Measurements from ENCODE around the gene ZNF665. TPM values are rescaled to one million over a fixed set of nuclear protein-coding genes. Genes with fewer than 3 reads are reported as not detected.

Gene ZNF665
- total RNA-seq (2014; rRNA removed; shearing (Covaris generic)) (3.3 and 12.2 TPM in 2 replicates), total RNA-seq (2022) (9.8 and 12.2 TPM in 2 replicates), Bru-seq, nascent RNA (percentile 55 among the genes with signal in this experiment), BruChase-seq, experiment 1, labeled RNA remaining after a 6-hour chase (percentile 50 among the genes with signal in this experiment), BruChase-seq, experiment 2, labeled RNA remaining after a 2-hour chase (percentile 51 among the genes with signal in this experiment)
- long read RNA-seq, full-length matches to known transcripts: 1 of 4 reads
- long read RNA-seq, partial matches to known transcripts: 0 of 4 reads
- long read RNA-seq, other reads (novel, unspliced or antisense): 3 of 4 reads

DNA sequence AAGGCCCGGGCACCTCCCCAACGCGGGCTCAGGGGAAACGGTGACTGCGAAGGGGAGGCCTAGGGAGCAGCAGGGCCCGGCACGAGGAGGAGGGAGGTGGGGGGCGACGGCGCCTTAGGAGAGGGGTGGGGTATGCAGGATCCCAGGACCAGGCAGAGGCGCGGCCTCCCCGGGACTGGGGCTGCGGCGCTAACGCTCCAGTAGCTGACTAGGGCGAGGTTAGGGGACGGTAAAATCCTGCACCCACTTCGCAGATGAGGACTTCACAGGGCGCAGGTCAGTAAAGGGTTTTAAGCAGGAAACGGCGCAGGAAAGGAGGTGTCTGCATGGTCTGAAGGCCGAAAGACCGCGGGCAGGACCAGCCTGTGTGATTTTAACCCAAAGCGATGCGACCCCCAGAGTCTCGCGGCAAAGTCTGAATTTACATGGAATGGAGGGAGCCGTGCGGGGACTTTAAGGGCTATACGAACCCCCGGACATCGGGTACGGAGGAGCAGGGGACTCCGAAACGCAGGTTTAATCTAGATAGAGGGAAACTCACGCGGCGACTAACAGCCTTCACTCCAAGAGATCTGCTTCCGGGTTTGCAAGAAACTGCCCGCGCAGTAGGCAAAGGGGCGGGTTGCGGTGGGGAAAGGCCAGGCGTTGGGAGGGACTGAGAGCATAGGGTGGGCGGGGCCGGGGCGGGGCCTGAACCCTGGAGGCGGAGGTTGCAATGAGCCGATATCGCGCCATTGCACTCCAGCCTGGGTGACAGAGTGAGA is at the start of gene ZNF665:
ZNF665 (minus strand) TSS at position 588 of the 764 bp plus-strand sequence. CDS start 10,460 bp downstream, outside the sequence.
- peak within 1 kb of the TSS; percentile 47 for H3K27ac ChIP-seq (ENCODE audit: low read depth, low read length, poor library complexity, severe bottlenecking)

DNA sequence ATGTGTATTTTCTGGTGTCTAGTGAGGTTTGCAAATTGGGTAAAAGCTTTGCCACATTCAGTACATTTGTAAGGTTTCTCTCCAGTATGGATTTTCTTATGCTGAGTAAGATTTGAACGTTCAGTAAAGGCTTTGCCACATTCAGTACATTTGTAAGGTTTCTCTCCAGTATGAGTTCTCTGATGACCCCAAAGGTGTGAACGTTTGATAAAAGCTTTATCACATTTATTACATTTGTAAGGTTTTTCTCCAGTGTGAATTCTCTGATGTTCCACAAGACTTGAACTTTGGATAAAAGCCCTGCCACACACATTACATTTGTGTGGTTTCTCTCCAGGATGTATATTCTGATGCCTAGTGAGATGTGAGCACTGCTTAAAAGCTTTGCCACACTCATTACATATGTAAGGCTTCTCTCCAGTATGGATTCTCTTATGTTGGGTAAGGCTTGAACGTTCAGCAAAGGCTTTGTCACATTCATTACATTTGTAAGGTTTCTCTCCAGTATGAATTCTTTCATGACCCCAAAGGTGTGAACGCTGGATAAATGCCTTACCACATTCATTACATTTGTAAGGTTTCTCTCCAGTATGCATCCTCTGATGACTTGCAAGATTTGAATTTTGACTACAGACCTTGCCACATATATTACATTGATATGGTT is 44.1 kb upstream of the ZNF665 start:
- no peak for DNase-seq (ENCODE audit: low spot score)
- Histone ChIP-seq H3K4me2 (ENCODE audit: low read length) (no peak overlapping the region), H3K9me2 (ENCODE audit: insufficient read depth, low read length) (no peaks in the 10 kb centered on the region), H3K79me2 (ENCODE audit: insufficient read depth, low read depth, low read length) (no peaks in the 10 kb centered on the region), H2AFZ (ENCODE audit: low read length) (no peak overlapping the region), H4K20me1 (ENCODE audit: insufficient read depth, low read length) (no peaks in the 10 kb centered on the region), H3K36me3 (ENCODE audit: insufficient read depth, low read length) (no peaks in the 10 kb centered on the region), H3K4me1 (ENCODE audit: insufficient read depth, low read length, poor library complexity, severe bottlenecking) (no peaks in the 10 kb centered on the region), H3K27ac (ENCODE audit: low read depth, low read length, poor library complexity, severe bottlenecking) (no peak overlapping the region), H3K9me3 (ENCODE audit: low read length) (peaks cover 44% of the 10 kb centered on the region), H3K4me3 (ENCODE audit: low read depth, low read length, poor library complexity, severe bottlenecking) (no peak overlapping the region)
- CTCF ChIA-PET (ENCODE audit: unreplicated experiment): no interaction called here
- intact Hi-C loops (cut with micrococcal nuclease; ENCODE audit: unreplicated experiment): no loop called here
- TF ChIP-seq, protein P1, sequence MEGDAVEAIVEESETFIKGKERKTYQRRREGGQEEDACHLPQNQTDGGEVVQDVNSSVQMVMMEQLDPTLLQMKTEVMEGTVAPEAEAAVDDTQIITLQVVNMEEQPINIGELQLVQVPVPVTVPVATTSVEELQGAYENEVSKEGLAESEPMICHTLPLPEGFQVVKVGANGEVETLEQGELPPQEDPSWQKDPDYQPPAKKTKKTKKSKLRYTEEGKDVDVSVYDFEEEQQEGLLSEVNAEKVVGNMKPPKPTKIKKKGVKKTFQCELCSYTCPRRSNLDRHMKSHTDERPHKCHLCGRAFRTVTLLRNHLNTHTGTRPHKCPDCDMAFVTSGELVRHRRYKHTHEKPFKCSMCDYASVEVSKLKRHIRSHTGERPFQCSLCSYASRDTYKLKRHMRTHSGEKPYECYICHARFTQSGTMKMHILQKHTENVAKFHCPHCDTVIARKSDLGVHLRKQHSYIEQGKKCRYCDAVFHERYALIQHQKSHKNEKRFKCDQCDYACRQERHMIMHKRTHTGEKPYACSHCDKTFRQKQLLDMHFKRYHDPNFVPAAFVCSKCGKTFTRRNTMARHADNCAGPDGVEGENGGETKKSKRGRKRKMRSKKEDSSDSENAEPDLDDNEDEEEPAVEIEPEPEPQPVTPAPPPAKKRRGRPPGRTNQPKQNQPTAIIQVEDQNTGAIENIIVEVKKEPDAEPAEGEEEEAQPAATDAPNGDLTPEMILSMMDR (conservative IDR thresholded peaks at IDR 0.05; ENCODE audit: low read length): no peak
- no peak for TF ChIP-seq EZH2phosphoT487 (IDR thresholded peaks at IDR 0.05; ENCODE audit: borderline replicate concordance, low read depth, low read length)
- POLR2A ChIA-PET: no interaction called here
- no TSS peak for BruUV-seq (replicated peaks)

More for the DNA sequence above, at the start of gene ZNF665:
- TF ChIP-seq EZH2phosphoT487 (IDR thresholded peaks at IDR 0.05; ENCODE audit: borderline replicate concordance, low read depth, low read length): no peak
- TF ChIP-seq, protein P1 (conservative IDR thresholded peaks at IDR 0.05; ENCODE audit: low read length): no peak
- Histone ChIP-seq H2AFZ (ENCODE audit: low read length) (peak within 1 kb of the TSS; percentile 78), H3K4me3 (ENCODE audit: low read depth, low read length, poor library complexity, severe bottlenecking) (peak within 1 kb of the TSS; percentile 99), H3K9me2 (ENCODE audit: insufficient read depth, low read length) (no peaks in the 10 kb centered on the region), H3K9me3 (ENCODE audit: low read length) (no peaks in the 10 kb centered on the region), H3K79me2 (ENCODE audit: insufficient read depth, low read depth, low read length) (peaks cover 8% of the 10 kb centered on the region; the same call in 1 of the 2 replicates), H3K4me1 (ENCODE audit: insufficient read depth, low read length, poor library complexity, severe bottlenecking) (peaks cover 32% of the 10 kb centered on the region), H4K20me1 (ENCODE audit: insufficient read depth, low read length) (no peaks in the 10 kb centered on the region), H3K4me2 (ENCODE audit: low read length) (peak within 1 kb of the TSS; percentile 93), H3K36me3 (ENCODE audit: insufficient read depth, low read length) (peaks cover 20% of the 10 kb centered on the region)
- ChIA-PET POLR2A (no interaction called here), CTCF (ENCODE audit: unreplicated experiment) (no interaction called here)
- DNase-seq (ENCODE audit: low spot score): peak; percentile 93
- BruUV-seq (replicated peaks): TSS peak; percentile 89
- intact Hi-C loops (cut with micrococcal nuclease; ENCODE audit: unreplicated experiment): loop anchor here (10.0 kb wide), 2 partner anchors 142 to 202 kb away; partner anchors contain the start of genes ZNF765 and ZNF845
